GM21717 (cell line): ENCODE results near the gene MATK.

Source experiments
- ATAC-seq: cut with Tn5 transposase; IDR thresholded peaks from one replicate; pipeline ENCODE4 v1.9.1; 2021; ENCODE audit warnings: mild to moderate bottlenecking, moderate library complexity; ENCODE audit not compliant: unreplicated experiment

Gene MATK

GRCh38 chr19:3790941-3791340 lies 4.8 kb upstream of the MATK start:
- no peak for ATAC-seq

DNA sequence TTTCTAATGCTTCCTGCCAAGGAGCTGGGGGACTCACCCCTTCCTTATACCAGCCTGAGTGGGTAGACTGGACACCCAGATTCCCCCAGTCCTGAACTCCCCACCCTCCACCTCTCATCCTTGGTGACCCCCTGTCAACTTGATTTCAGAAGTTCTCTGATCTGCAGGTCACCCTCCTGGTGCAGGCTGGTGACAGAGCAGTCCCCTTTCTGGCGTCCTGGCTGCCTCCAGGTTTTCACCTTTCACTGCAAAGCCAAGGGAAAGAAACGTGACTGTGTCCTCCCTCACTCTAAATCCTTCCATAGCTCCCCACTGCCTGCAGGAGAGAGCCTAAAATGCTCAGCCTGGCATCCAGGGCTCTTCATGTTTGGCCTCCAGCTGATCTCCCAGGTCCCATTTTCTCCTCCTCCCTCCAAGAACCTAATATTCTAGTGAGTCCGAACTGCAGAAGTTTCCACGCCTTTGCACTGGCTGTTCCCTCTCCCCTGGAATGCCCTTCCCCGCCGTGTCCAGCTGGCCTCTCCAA lies 4.1 kb upstream of the MATK start:
- ATAC-seq = no peak

DNA sequence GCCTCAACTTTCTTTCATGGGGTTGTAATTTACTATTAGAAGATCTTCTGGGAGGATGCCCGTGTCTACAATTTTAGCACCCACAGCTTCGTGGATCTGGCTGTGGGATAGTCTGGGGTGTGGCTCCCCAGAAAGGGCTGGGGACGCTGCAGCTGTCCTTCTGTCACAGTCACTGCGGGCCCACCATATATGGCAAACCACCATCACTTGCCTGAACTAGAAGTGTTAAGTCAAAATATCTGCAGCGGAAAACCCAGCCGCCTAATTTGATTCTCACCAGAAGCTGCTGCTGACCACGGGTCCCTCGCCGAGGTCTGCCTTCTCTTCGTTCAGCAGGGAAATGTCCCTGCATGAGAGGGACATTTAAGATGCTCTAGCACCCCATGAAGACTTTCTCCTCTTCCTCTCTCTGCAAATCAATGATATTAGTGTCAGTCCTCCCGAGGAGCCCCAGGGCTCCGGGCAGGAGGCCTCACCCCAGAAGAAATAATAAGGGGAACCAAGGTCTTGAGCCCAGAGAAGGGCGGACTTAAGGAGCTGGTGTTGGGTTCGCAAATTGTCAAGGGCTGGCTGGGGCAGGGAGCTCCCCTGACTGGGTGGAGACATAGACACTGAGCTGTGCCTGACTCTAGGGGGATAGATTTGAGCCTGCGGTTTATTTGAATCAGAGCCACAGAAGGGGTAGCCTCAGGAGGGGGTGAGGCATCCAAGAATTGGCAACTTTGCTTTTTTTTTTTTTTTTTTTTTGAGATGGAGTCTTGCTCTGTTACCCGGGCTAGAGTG lies 3.0 kb upstream of the MATK start:
- no peak for ATAC-seq

- ATAC-seq = no peak
Observed at GRCh38 chr19:3785451-3785937, 687 bp downstream of the MATK start.

GRCh38 chr19:3784607-3785450 lies 1.4 kb downstream of the MATK start:
- ATAC-seq = no peak

DNA sequence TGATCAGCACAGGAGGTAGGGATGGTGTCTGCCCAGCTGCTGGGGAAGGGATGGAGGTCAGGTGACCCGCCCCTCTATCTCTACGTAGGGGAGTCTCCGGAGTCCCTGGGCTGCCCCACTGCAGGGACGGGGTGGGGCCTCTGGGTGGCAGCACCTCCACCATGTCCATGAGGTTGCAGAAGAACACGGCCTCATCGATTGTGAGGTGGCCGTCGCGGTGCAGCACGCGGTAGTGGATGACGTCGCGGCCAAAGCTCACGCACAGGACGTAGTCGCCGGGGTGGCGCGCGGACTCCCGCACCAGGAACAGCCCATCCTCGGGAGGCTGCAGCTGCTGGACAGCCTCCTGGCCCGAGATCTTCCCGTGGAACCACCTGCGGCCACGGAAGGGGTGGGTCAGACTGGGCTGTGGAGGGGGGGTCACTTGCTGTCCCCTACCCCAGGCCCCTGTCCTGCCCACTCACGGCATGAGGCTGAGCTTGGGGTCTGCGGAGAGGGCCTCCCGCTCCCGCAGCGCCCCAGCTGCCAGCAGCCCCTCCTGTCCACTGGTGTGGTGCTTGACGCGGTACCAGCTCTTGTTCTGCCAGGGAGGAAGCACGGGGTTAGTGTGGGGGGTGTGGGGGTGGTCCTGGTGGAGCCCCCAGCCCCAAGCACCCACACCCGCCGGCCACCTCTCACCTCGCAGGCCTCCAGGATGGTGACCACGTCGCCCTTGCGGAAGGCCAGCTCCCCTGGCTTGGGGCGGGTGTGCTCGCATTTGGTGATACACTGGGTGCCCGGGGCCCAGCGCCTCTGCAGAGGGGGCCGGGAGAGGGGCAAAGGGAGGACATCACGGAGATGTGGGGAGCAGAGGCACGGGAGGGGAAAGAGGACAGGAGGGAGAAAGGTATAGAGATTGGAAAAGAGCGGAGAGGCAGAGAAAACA lies 2.3 kb downstream of the MATK start:
- no peak for ATAC-seq

GRCh38 chr19:3782903-3783302 lies 3.3 kb downstream of the MATK start:
- no peak for ATAC-seq

DNA sequence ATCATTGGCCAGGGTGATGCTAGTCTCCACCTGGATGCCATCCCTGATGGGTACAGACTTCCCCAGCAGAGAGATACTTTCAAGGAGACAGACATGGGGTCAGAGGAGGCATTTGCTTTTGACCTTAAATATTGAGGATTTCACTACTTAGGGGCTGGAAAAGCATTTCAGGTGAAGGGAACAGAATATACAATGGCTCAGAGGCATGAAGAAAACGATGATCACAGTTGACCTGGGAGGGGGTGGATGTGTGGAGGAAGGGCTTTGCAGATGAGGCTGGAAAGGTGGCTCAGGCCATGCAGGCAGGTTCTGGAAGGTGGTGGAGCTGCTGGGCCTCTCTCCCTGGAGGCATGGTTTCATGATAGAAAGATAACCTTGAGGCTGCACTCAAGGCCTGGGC lies 3.9 kb downstream of the MATK start:
- no peak for ATAC-seq

DNA sequence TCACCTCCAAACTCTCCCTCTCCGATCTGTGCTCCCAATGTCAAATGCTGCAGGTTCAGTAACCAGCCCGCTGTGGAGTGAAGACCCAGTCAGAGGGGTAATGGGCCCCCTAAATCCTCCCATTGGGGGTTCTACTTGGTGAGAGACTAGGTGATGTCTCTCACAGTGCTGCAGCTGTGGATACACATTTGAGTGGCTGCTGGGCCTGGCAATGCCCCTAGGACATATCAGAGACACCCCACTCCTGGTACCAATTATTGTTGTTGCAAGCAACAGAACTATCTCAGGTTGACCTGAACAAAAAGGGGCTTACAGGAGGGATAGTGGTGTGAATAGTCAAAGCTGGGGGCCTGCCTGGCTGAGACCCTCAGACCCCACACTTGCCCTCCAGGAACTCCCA lies 4.6 kb downstream of the MATK start:
- no peak for ATAC-seq

DNA sequence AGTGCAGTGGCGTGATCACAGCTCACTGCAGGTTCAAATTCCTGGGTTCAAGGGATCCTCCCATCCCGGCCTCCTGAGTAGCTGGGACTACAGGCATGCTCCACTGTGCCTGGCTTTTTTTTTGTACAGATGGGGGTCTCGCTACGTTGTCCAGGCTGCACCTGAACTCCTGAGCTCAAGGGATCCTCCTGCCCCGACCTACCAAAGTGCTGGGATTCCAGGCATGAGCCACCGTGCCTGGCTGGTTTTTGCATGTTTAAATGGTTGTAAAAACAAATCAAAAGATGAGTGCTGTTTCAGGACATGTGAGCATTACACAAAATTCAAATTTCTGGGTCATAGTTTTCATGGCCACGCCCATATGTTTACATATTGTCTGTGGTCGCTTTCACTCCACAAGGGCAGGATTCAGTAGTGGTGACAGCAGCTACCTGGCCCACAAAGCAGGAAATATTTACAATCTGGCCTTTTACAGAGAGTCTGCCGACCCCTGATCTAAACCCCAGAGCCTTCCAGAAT lies 5.3 kb downstream of the MATK start:
- no peak for ATAC-seq

DNA sequence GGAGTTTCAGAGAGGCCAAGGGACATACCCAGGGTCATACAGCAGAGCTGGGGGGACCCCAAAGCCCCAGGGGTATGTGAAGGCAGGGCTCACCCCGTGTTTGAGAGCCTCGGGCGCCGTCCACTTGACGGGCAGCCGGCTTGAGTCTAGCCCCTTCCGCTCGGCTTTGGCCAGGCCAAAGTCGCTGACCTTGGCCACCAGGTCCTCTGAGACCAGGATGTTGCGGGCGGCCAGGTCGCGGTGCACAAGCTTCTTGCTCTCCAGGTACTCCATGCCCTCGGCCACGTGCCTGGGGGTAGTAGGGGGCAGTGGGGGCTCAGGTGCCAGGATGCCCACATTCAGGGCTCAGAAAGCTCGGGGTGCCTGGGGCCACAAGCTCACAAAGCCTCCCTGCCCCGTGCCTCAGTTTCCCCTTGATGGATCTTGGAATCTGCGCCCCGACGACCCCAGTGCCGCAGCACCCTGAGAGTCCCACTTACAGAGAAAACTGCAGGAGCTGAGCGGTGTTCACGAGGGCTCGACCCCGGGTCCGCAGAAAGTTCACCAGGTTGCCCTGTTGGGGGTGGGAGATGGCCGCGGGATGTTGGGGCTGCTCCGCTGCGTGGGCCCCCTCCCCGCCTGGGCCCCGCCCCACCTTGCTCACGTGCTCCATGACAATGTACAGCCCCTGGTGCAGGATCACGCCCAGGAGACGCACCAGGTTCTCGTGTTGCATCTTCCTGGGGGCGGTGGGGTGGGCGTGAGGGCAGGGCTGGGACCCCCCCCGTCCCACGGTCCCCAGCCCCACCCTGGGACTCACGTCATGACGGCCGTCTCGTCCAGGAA lies 7.1 kb downstream of the MATK start:
- no peak for ATAC-seq

DNA sequence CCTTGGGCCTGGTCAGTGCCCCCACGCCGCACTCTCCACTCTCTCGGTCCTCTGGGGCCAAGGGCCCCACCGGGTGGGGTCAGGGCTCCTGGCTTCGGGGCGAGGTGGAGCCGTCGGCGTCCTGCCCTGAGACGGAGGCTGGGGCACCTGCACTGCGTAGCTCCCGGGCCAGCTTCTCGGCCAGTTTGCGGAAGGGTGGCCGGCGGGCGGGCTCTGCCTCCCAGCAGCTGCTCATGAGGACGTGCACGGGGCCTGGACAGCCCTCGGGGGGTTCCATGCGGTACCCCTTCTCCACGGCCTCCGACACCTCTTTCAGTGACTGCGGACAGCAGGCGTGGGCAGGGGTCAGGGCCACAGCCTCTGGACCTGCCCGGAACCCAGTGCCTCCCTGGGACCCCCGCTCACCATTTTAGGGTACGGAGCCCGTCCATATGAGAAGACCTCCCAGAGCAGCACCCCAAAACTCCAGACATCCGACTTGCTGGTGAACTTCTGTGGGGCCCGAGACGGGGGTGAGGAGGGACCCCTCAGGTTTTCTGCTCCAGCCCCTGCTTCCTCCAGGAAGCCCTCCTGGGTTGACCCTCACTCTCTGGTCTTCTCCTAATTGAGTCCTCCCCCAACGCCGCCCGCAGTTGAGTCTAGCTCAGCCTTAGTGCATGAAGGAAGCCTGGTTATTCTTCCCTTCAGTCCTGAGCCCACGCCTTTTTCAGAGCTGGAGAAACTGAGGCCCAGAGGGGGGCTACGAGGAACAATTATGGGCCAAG lies 7.9 kb downstream of the MATK start:
- no peak for ATAC-seq

- no peak for ATAC-seq
Observed at GRCh38 chr19:3776479-3777040, 9.6 kb downstream of the MATK start.

- no peak for ATAC-seq
Observed at GRCh38 chr19:3775831-3776230, 10.3 kb downstream of the MATK start.

DNA sequence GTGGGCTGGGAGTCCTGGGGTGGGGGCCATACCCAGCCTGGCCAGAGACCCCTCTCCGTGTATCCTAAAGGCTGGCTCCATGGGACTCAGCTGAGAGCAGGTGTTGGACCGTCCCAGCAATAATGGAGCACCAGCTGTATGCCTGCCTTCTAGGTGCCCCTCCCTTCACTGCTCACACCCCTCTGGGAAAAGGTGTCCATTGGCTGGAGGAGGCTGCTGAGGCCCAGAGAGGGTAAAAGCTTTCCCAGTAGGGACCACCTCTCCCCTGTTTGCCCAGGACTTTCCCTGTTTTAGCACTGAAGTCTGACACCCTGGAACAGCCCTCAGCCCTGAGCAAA lies 10.8 kb downstream of the MATK start:
- ATAC-seq = no peak

- no peak for ATAC-seq
Observed at GRCh38 chr19:3774621-3775373, 11.4 kb downstream of the MATK start.

DNA sequence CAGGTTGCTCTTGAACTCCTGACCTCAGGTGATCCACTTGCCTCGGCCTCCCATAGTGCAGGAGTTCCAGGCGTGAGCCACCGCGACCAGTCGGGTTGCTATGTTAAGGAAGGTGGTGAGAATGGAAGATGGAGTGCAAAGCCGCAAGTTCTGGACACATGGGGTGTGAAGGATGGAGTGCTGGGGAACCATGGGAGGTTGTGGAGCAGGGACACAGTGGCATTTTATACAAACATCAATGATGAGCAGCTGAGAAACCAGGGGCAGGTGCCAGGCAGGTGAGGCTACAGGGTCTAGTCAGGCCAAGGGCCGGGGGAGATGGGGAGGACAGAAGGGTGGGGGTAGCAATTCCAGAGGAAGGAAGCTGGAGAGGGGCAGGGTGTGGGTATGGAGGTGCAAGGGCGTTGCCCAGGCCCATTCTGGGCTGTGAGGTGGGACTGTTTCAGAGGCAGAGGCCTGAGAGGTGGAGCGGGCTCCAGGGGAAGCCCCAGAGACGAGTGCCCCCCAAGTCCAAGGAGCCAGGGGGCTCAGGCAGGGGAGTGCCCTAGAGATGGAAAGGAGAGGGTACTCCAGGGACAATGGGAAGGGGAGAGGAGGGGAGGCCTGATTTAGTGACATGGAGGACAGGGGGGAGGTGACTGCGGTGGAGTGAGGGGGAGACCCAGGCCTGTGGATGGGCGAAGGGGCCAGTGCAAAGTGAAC lies 12.2 kb downstream of the MATK start:
- no peak for ATAC-seq
